ENCODE results near the gene PBX3. TPM values are rescaled to one million over a fixed set of nuclear protein-coding genes. Genes with fewer than 3 reads are reported as not detected.

PBX3 gene
- total RNA-seq, 2 experiments from 2014 or later: 25.3 to 30.8 TPM

- ATAC-seq (ENCODE audit: poor library complexity) (no peak), DNase-seq (no peak)
- H3K9me3 Mint-ChIP-seq: no peaks in the 10 kb centered on the region
- CTCF ChIA-PET: no interaction called here
- H3K9me3 ChIP-seq (ENCODE audit: control insufficient read depth in 1 of 2, insufficient read depth in 1 of 2, low read length in 2 of 2): no peaks in the 10 kb centered on the region
- no peaks in the 10 kb centered on the region for H3K36me3 ChIP-seq (ENCODE audit: insufficient read depth, low read length)
- H3K36me3 Mint-ChIP-seq (ENCODE audit: low read depth): peaks cover 10% of the 10 kb centered on the region
- POLR2A ChIA-PET: interaction anchor here (0.6 kb wide), 1 partner anchor 74 kb away, joined by 3 read pairs; no protein-coding TSS in a partner anchor
- peaks cover 53% of the 10 kb centered on the region for H3K4me1 Mint-ChIP-seq (ENCODE audit: low read depth)
- peaks cover 6% of the 10 kb centered on the region for H3K4me1 ChIP-seq (ENCODE audit: insufficient read depth, low read length)
- TF ChIP-seq CTCF (IDR thresholded peaks at IDR 0.05): no peak
- H3K27ac ChIP-seq (ENCODE audit: low read depth in 1 of 2, low read length in 2 of 2): no peak overlapping the region
- no peaks in the 10 kb centered on the region for H3K27me3 Mint-ChIP-seq
- H3K27me3 ChIP-seq (ENCODE audit: control insufficient read depth in 1 of 2, insufficient read depth in 2 of 2, low read length in 2 of 2): no peaks in the 10 kb centered on the region
- H3K4me3 Mint-ChIP-seq: no peak overlapping the region
- no peak overlapping the region for H3K4me3 ChIP-seq (ENCODE audit: low read length)
- peak overlapping the region; percentile 32 for H3K27ac Mint-ChIP-seq
- intact Hi-C loops (cut with DNase I, micrococcal nuclease): no loop called here
These were observed 5.0 kb downstream of the PBX3 start for GRCh38 chr9:125752070-125752628.

- intact Hi-C loops (cut with DNase I, micrococcal nuclease): no loop called here
- no peak overlapping the region for H3K27ac Mint-ChIP-seq
- ChIA-PET POLR2A (interaction anchor here (1.5 kb wide), 1 partner anchor 70 kb away, joined by 4 read pairs; no protein-coding TSS in a partner anchor), CTCF (no interaction called here)
- no peak overlapping the region for H3K4me3 ChIP-seq (ENCODE audit: low read length)
- H3K9me3 Mint-ChIP-seq: no peaks in the 10 kb centered on the region
- DNase-seq: no peak
- H3K4me1 Mint-ChIP-seq (ENCODE audit: low read depth): peaks cover 57% of the 10 kb centered on the region
- no peaks in the 10 kb centered on the region for H3K27me3 ChIP-seq (ENCODE audit: control insufficient read depth in 1 of 2, insufficient read depth in 2 of 2, low read length in 2 of 2)
- TF ChIP-seq CTCF (IDR thresholded peaks at IDR 0.05): no peak
- H3K4me1 ChIP-seq (ENCODE audit: insufficient read depth, low read length): no peaks in the 10 kb centered on the region
- H3K36me3 ChIP-seq (ENCODE audit: insufficient read depth, low read length): no peaks in the 10 kb centered on the region
- peaks cover under 1% of the 10 kb centered on the region for H3K36me3 Mint-ChIP-seq (ENCODE audit: low read depth)
- H3K4me3 Mint-ChIP-seq: no peak overlapping the region
- H3K9me3 ChIP-seq (ENCODE audit: control insufficient read depth in 1 of 2, insufficient read depth in 1 of 2, low read length in 2 of 2): no peaks in the 10 kb centered on the region
- no peak for ATAC-seq (ENCODE audit: poor library complexity)
- no peak overlapping the region for H3K27ac ChIP-seq (ENCODE audit: low read depth in 1 of 2, low read length in 2 of 2)
- no peaks in the 10 kb centered on the region for H3K27me3 Mint-ChIP-seq
These were observed 6.9 kb downstream of the PBX3 start for GRCh38 chr9:125754096-125754495.

GRCh38 chr9:125755340-125755739, 8.2 kb downstream of the PBX3 start:
- H3K4me1 Mint-ChIP-seq (ENCODE audit: low read depth): peaks cover 56% of the 10 kb centered on the region
- ChIA-PET CTCF (interaction anchor here (0.6 to 1.0 kb wide), 5 partner anchors 11 to 918 kb away, joined by 3 read pairs; no protein-coding TSS in a partner anchor), POLR2A (interaction anchor here (1.5 kb wide), 1 partner anchor 69 kb away, joined by 4 read pairs; no protein-coding TSS in a partner anchor)
- no peaks in the 10 kb centered on the region for H3K36me3 Mint-ChIP-seq (ENCODE audit: low read depth)
- no peaks in the 10 kb centered on the region for H3K9me3 ChIP-seq (ENCODE audit: control insufficient read depth in 1 of 2, insufficient read depth in 1 of 2, low read length in 2 of 2)
- no peak overlapping the region for H3K27ac ChIP-seq (ENCODE audit: low read depth in 1 of 2, low read length in 2 of 2)
- intact Hi-C loops (cut with DNase I, micrococcal nuclease): no loop called here
- no peaks in the 10 kb centered on the region for H3K4me1 ChIP-seq (ENCODE audit: insufficient read depth, low read length)
- H3K4me3 ChIP-seq (ENCODE audit: low read length): no peak overlapping the region
- no peak for ATAC-seq (ENCODE audit: poor library complexity)
- no peak for TF ChIP-seq CTCF (IDR thresholded peaks at IDR 0.05)
- no peaks in the 10 kb centered on the region for H3K9me3 Mint-ChIP-seq
- no peaks in the 10 kb centered on the region for H3K27me3 ChIP-seq (ENCODE audit: control insufficient read depth in 1 of 2, insufficient read depth in 2 of 2, low read length in 2 of 2)
- no peaks in the 10 kb centered on the region for H3K36me3 ChIP-seq (ENCODE audit: insufficient read depth, low read length)
- DNase-seq: no peak
- no peak overlapping the region for H3K27ac Mint-ChIP-seq
- no peak overlapping the region for H3K4me3 Mint-ChIP-seq
- no peaks in the 10 kb centered on the region for H3K27me3 Mint-ChIP-seq

Measured in CD4-positive, alpha-beta T cell (primary cell).